ENCODE measurements around the gene PRSS57. TPM values are rescaled to one million over a fixed set of nuclear protein-coding genes. Genes with fewer than 3 reads are reported as not detected.

PRSS57 gene
- total and polyA plus RNA-seq, 2 of the 13 experiments (the other 11 are each of a cell fraction or from before 2014, with no cell fraction given), result 0.12 TPM; not detected in 1

- TF ChIP-seq ZNF407 (CRISPR knock-in tag; IDR thresholded peaks at IDR 0.05; ENCODE audit: not compliant biosample characterization) (no peak), ZNF468 (CRISPR knock-in tag; IDR thresholded peaks at IDR 0.05) (peak; percentile 50; the same call in 1 of the 2 replicates), ZNF790 (CRISPR knock-in tag; IDR thresholded peaks at IDR 0.05; ENCODE audit: borderline replicate concordance) (peak; percentile 48; the same call in 1 of the 2 replicates), ZNF710 (CRISPR knock-in tag; IDR thresholded peaks at IDR 0.05; ENCODE audit: borderline replicate concordance) (no peak), ZNF501 (CRISPR knock-in tag; IDR thresholded peaks at IDR 0.05) (peak; percentile 49; the same call in 1 of the 2 replicates), ZFP82 (CRISPR knock-in tag; IDR thresholded peaks at IDR 0.05; ENCODE audit: borderline replicate concordance) (0 out of 2 replicates have a peak, but pooled peaks have one; percentile 44), LCORL (IDR thresholded peaks at IDR 0.05) (no peak), LCORL (CRISPR knock-in tag; IDR thresholded peaks at IDR 0.05) (0 out of 2 replicates have a peak, but pooled peaks have one; percentile 29), ZNF816 (CRISPR knock-in tag; IDR thresholded peaks at IDR 0.05; ENCODE audit: borderline replicate concordance) (0 out of 2 replicates have a peak, but pooled peaks have one; percentile 38), ZEB1 (IDR thresholded peaks at IDR 0.05; ENCODE audit: insufficient replicate concordance, low read depth) (no peak), CSRNP1 (CRISPR knock-in tag; IDR thresholded peaks at IDR 0.05) (peak; percentile 78; the same call in 1 of the 2 replicates), REL (CRISPR knock-in tag; conservative IDR thresholded peaks at IDR 0.05) (no peak), ZBTB33 (CRISPR knock-in tag; IDR thresholded peaks at IDR 0.05) (0 out of 2 replicates have a peak, but pooled peaks have one; percentile 0), ZNF160 (CRISPR knock-in tag; IDR thresholded peaks at IDR 0.05) (0 out of 2 replicates have a peak, but pooled peaks have one; percentile 2), FOSL2 (CRISPR knock-in tag; IDR thresholded peaks at IDR 0.05) (no peak), ZNF83 (CRISPR knock-in tag; IDR thresholded peaks at IDR 0.05; ENCODE audit: borderline replicate concordance) (0 out of 2 replicates have a peak, but pooled peaks have one; percentile 28)
Measured at GRCh38 chr19:704447-704741, 9.1 kb upstream of the PRSS57 start (continued).

All from HepG2 (cell line).